ENCODE data around the gene SOX21. TPM values are rescaled to one million over a fixed set of nuclear protein-coding genes. Genes with fewer than 3 reads are reported as not detected.

The SOX21 gene
- total RNA-seq, 1 experiment from 2014 or later, result 11.4 TPM

DNA sequence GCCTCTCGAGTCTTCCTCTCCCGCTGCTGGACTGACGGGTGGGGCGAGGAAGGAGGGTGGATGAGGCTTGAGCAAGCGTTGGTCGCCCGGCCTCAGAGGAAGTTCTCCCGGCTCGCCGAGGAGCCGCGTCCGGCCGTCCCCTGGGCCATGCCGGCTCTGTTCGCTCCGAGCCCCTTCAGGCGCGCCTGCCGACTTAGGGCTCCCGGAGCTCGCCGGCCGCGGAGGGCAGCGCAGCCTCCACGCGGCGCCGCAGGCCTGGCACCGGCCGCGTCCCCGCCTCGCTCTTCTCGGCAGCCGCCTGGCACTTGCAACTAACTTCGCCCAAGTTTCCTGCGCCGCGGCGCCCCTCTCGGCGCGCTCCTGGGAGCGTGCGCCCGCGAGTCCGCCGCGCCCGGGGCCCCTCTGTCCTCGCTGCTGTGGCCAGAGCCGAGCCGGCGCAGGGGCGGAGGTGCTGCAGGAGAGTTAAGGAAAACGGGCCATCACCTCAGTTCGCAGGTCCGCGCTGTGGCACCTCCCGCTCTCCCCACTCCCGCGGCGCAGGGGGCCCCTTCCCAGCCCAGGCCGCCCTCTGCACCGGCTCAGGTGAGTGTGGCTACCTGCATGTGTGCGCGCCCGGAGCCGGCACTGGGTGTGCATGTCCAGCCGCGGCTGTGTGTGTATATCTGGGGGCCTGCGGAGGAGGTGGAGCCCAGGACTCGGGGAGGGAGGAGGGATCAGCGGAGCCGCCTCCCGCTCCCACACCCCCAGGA, 641 bp upstream of the SOX21 start:
- peak; percentile 32 for ATAC-seq
- ChIA-PET CTCF (interaction anchor here (0.6 to 1.4 kb wide), 5 partner anchors 51 to 256 kb away, joined by 3 to 4 read pairs (median 4); no protein-coding TSS in a partner anchor), POLR2A (interaction anchor here (0.6 kb wide), 2 partner anchors 255 to 262 kb away, joined by 3 to 4 read pairs; no protein-coding TSS in a partner anchor)
- H3K36me3 Mint-ChIP-seq, result no peaks in the 10 kb centered on the region
- no peak overlapping the region for H3K27ac Mint-ChIP-seq
- peaks cover 71% of the 10 kb centered on the region for H3K27me3 Mint-ChIP-seq (ENCODE audit: low read depth)
- H3K4me3 Mint-ChIP-seq, result peak overlapping the region; percentile 87
- no peaks in the 10 kb centered on the region for H3K9me3 Mint-ChIP-seq
- peaks cover 52% of the 10 kb centered on the region for H3K4me1 Mint-ChIP-seq
- peak; percentile 59 for DNase-seq (ENCODE audit: low spot score)
- TF ChIP-seq, protein P1, sequence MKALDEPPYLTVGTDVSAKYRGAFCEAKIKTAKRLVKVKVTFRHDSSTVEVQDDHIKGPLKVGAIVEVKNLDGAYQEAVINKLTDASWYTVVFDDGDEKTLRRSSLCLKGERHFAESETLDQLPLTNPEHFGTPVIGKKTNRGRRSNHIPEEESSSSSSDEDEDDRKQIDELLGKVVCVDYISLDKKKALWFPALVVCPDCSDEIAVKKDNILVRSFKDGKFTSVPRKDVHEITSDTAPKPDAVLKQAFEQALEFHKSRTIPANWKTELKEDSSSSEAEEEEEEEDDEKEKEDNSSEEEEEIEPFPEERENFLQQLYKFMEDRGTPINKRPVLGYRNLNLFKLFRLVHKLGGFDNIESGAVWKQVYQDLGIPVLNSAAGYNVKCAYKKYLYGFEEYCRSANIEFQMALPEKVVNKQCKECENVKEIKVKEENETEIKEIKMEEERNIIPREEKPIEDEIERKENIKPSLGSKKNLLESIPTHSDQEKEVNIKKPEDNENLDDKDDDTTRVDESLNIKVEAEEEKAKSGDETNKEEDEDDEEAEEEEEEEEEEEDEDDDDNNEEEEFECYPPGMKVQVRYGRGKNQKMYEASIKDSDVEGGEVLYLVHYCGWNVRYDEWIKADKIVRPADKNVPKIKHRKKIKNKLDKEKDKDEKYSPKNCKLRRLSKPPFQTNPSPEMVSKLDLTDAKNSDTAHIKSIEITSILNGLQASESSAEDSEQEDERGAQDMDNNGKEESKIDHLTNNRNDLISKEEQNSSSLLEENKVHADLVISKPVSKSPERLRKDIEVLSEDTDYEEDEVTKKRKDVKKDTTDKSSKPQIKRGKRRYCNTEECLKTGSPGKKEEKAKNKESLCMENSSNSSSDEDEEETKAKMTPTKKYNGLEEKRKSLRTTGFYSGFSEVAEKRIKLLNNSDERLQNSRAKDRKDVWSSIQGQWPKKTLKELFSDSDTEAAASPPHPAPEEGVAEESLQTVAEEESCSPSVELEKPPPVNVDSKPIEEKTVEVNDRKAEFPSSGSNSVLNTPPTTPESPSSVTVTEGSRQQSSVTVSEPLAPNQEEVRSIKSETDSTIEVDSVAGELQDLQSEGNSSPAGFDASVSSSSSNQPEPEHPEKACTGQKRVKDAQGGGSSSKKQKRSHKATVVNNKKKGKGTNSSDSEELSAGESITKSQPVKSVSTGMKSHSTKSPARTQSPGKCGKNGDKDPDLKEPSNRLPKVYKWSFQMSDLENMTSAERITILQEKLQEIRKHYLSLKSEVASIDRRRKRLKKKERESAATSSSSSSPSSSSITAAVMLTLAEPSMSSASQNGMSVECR (CRISPR knock-in tag; IDR thresholded peaks at IDR 0.05; ENCODE audit: borderline replicate concordance), result 0 out of 2 replicates have a peak, but pooled peaks have one; percentile 64
- TF ChIP-seq, protein P2, sequence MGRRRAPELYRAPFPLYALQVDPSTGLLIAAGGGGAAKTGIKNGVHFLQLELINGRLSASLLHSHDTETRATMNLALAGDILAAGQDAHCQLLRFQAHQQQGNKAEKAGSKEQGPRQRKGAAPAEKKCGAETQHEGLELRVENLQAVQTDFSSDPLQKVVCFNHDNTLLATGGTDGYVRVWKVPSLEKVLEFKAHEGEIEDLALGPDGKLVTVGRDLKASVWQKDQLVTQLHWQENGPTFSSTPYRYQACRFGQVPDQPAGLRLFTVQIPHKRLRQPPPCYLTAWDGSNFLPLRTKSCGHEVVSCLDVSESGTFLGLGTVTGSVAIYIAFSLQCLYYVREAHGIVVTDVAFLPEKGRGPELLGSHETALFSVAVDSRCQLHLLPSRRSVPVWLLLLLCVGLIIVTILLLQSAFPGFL (CRISPR knock-in tag; IDR thresholded peaks at IDR 0.05; ENCODE audit: borderline replicate concordance), result no peak
- TF ChIP-seq TEAD1 (CRISPR knock-in tag; IDR thresholded peaks at IDR 0.05), result peak; percentile 64; the same call in 1 of the 2 replicates
- TF ChIP-seq, protein P3, sequence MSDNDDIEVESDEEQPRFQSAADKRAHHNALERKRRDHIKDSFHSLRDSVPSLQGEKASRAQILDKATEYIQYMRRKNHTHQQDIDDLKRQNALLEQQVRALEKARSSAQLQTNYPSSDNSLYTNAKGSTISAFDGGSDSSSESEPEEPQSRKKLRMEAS (CRISPR knock-in tag; IDR thresholded peaks at IDR 0.05), result peak; percentile 34; the same call in 1 of the 2 replicates
- TF ChIP-seq ELF4 (CRISPR knock-in tag; IDR thresholded peaks at IDR 0.05; ENCODE audit: low read depth), result no peak
- 0 out of 2 replicates have a peak, but pooled peaks have one; percentile 45 for TF ChIP-seq ESRRA (CRISPR knock-in tag; IDR thresholded peaks at IDR 0.05; ENCODE audit: borderline replicate concordance)
- TF ChIP-seq KAT7 (CRISPR knock-in tag; IDR thresholded peaks at IDR 0.05; ENCODE audit: borderline replicate concordance), result peak; percentile 97
- no peak for TF ChIP-seq GABPB1 (CRISPR knock-in tag; IDR thresholded peaks at IDR 0.05)
- TF ChIP-seq JUN (CRISPR knock-in tag; IDR thresholded peaks at IDR 0.05), result peak; percentile 58; the same call in 1 of the 2 replicates
- TF ChIP-seq CREM (CRISPR knock-in tag; IDR thresholded peaks at IDR 0.05), result 0 out of 2 replicates have a peak, but pooled peaks have one; percentile 41
- TF ChIP-seq, protein P4, sequence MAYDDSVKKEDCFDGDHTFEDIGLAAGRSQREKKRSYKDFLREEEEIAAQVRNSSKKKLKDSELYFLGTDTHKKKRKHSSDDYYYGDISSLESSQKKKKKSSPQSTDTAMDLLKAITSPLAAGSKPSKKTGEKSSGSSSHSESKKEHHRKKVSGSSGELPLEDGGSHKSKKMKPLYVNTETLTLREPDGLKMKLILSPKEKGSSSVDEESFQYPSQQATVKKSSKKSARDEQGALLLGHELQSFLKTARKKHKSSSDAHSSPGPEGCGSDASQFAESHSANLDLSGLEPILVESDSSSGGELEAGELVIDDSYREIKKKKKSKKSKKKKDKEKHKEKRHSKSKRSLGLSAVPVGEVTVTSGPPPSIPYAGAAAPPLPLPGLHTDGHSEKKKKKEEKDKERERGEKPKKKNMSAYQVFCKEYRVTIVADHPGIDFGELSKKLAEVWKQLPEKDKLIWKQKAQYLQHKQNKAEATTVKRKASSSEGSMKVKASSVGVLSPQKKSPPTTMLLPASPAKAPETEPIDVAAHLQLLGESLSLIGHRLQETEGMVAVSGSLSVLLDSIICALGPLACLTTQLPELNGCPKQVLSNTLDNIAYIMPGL (CRISPR knock-in tag; IDR thresholded peaks at IDR 0.05), result peak; percentile 77; the same call in 1 of the 2 replicates
- TF ChIP-seq, protein P5, sequence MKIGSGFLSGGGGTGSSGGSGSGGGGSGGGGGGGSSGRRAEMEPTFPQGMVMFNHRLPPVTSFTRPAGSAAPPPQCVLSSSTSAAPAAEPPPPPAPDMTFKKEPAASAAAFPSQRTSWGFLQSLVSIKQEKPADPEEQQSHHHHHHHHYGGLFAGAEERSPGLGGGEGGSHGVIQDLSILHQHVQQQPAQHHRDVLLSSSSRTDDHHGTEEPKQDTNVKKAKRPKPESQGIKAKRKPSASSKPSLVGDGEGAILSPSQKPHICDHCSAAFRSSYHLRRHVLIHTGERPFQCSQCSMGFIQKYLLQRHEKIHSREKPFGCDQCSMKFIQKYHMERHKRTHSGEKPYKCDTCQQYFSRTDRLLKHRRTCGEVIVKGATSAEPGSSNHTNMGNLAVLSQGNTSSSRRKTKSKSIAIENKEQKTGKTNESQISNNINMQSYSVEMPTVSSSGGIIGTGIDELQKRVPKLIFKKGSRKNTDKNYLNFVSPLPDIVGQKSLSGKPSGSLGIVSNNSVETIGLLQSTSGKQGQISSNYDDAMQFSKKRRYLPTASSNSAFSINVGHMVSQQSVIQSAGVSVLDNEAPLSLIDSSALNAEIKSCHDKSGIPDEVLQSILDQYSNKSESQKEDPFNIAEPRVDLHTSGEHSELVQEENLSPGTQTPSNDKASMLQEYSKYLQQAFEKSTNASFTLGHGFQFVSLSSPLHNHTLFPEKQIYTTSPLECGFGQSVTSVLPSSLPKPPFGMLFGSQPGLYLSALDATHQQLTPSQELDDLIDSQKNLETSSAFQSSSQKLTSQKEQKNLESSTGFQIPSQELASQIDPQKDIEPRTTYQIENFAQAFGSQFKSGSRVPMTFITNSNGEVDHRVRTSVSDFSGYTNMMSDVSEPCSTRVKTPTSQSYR (CRISPR knock-in tag; IDR thresholded peaks at IDR 0.05), result no peak
- peak; percentile 55; the same call in 1 of the 2 replicates for TF ChIP-seq RELA (CRISPR knock-in tag; IDR thresholded peaks at IDR 0.05; ENCODE audit: borderline replicate concordance)

Data from WTC11 (cell line).